NCI-H526 treated with DMSO at 0.1 percent for 48 hours (cell line): ENCODE data around the gene PKNOX2.
A peak's percentile ranks its signal among the peaks of the same experiment; 100 is the strongest.

Experiments
- DNase-seq: peaks from one replicate; lab custom pipeline; 2025; lab: John Stamatoyannopoulos, UW

Gene PKNOX2

GRCh38 chr11:125413226-125413625, 248.7 kb downstream of the PKNOX2 start:
- DNase-seq = no peak

GRCh38 chr11:125414121-125414520, 249.6 kb downstream of the PKNOX2 start:
- DNase-seq = no peak

GRCh38 chr11:125416981-125417935, 252.7 kb downstream of the PKNOX2 start:
- DNase-seq = no peak

GRCh38 chr11:125418396-125418795, 253.8 kb downstream of the PKNOX2 start:
- no peak for DNase-seq

- DNase-seq = no peak
These were observed 258.1 kb downstream of the PKNOX2 start for GRCh38 chr11:125422681-125423080.

- peak; percentile 32 for DNase-seq
These were observed 258.8 kb downstream of the PKNOX2 start for GRCh38 chr11:125423247-125423849.

- DNase-seq = no peak
These were observed 261.1 kb downstream of the PKNOX2 start for GRCh38 chr11:125425601-125426000.

GRCh38 chr11:125426818-125427528, 262.4 kb downstream of the PKNOX2 start:
- DNase-seq = no peak

GRCh38 chr11:125428486-125429173, 264.1 kb downstream of the PKNOX2 start:
- no peak for DNase-seq

GRCh38 chr11:125429174-125429707, 264.7 kb downstream of the PKNOX2 start:
- peak; percentile 75 for DNase-seq

GRCh38 chr11:125429807-125430678, 265.5 kb downstream of the PKNOX2 start:
- DNase-seq = no peak

GRCh38 chr11:125431009-125431408, 266.5 kb downstream of the PKNOX2 start:
- no peak for DNase-seq

- no peak for DNase-seq
These were observed 266.9 kb downstream of the PKNOX2 start for GRCh38 chr11:125431481-125431880.

GRCh38 chr11:125433454-125434121, 269.0 kb downstream of the PKNOX2 start:
- DNase-seq = peak; percentile 73

GRCh38 chr11:125435461-125436238, 271.1 kb downstream of the PKNOX2 start:
- DNase-seq = no peak

GRCh38 chr11:125441648-125442410, 277.3 kb downstream of the PKNOX2 start:
- DNase-seq = peak; percentile 99

GRCh38 chr11:125442946-125443345, 278.4 kb downstream of the PKNOX2 start:
- DNase-seq = no peak

- peak; percentile 70 for DNase-seq
These were observed 279.3 kb downstream of the PKNOX2 start for GRCh38 chr11:125443767-125444311.
